Measurements from ENCODE around the gene PTPRN2.

DNA sequence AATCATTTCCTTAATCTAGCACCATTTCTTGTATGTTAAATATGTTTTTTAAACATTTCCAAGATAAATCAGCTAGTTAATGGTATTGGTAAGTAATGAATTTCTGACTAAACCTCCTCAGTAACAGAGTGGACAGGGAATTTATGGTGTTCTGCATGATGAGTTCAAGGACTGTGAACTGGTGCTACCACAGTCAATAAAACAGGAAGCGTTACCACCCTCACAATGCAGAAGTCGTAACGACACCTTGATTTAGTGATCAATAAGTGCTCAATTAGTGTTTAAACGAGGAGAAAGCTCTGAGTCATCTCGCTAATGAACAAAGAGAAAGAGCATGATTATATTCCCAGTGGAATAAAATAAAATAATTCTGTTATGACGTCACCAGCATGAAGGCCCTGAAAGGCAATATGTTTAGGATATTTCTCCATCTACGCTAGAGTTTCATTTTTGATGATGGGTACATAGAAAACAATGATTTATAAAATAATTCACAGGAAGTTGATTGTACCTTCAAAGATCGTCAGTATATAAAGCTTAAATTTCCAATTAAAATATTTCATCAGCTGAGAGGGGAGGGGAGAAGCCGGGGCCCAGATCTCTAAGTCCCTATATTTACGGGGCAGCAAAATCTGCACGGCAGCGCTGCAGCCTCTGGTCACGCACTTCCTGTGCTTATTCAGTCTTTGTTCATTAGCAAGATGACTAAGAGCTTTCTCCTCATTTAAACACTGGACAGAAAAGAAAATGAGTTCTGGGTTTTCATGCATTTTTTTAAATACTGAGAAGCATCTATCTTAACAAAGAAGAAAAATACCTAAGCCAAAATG, 400.5 kb downstream of the PTPRN2 start:
- TF ChIP-seq, protein P1, sequence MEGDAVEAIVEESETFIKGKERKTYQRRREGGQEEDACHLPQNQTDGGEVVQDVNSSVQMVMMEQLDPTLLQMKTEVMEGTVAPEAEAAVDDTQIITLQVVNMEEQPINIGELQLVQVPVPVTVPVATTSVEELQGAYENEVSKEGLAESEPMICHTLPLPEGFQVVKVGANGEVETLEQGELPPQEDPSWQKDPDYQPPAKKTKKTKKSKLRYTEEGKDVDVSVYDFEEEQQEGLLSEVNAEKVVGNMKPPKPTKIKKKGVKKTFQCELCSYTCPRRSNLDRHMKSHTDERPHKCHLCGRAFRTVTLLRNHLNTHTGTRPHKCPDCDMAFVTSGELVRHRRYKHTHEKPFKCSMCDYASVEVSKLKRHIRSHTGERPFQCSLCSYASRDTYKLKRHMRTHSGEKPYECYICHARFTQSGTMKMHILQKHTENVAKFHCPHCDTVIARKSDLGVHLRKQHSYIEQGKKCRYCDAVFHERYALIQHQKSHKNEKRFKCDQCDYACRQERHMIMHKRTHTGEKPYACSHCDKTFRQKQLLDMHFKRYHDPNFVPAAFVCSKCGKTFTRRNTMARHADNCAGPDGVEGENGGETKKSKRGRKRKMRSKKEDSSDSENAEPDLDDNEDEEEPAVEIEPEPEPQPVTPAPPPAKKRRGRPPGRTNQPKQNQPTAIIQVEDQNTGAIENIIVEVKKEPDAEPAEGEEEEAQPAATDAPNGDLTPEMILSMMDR (IDR thresholded peaks at IDR 0.05), result no peak
- no peak for TF ChIP-seq POLR2A (IDR thresholded peaks at IDR 0.05)
